Measurements from ENCODE around the gene B4GALNT2.
A peak's percentile ranks its signal among the peaks of the same experiment; 100 is the strongest.
"Not testable (repeated sequence)": the region's sequence is repeated elsewhere in the genome, so short reads cannot be mapped to it uniquely, and the experiment has no call there.

B4GALNT2 gene

GRCh38 chr17:49122566-49122965 is 10.0 kb upstream of the B4GALNT2 start:
- DNase-seq = no peak

GRCh38 chr17:49123061-49123460 is 9.5 kb upstream of the B4GALNT2 start:
- DNase-seq = no peak

- DNase-seq = no peak
Measured at GRCh38 chr17:49125449-49125848, 7.1 kb upstream of the B4GALNT2 start.

- not testable (repeated sequence) for DNase-seq
Measured at GRCh38 chr17:49126183-49126859, 6.2 kb upstream of the B4GALNT2 start.

GRCh38 chr17:49129359-49129950 is 3.1 kb upstream of the B4GALNT2 start:
- DNase-seq = not testable (repeated sequence)

GRCh38 chr17:49130891-49131290 is 1.7 kb upstream of the B4GALNT2 start:
- no peak for DNase-seq

GRCh38 chr17:49132317-49132698 is 261 bp upstream of the B4GALNT2 start:
- peak; percentile 46 for DNase-seq

- no peak for DNase-seq
Measured at GRCh38 chr17:49136335-49136734, 3.8 kb downstream of the B4GALNT2 start.

GRCh38 chr17:49145654-49146053 is 13.1 kb downstream of the B4GALNT2 start:
- DNase-seq = not testable (repeated sequence)

- DNase-seq = no peak
Measured at GRCh38 chr17:49146620-49147306, 14.2 kb downstream of the B4GALNT2 start.

- DNase-seq = no peak
Measured at GRCh38 chr17:49148171-49148570, 15.6 kb downstream of the B4GALNT2 start.

- DNase-seq = no peak
Measured at GRCh38 chr17:49151996-49152395, 19.4 kb downstream of the B4GALNT2 start.

GRCh38 chr17:49156256-49156655 is 23.7 kb downstream of the B4GALNT2 start:
- DNase-seq = no peak

GRCh38 chr17:49157784-49158183 is 25.2 kb downstream of the B4GALNT2 start:
- DNase-seq = no peak

- DNase-seq = no peak
Measured at GRCh38 chr17:49162866-49163265, 30.3 kb downstream of the B4GALNT2 start.

GRCh38 chr17:49165143-49165542 is 32.6 kb downstream of the B4GALNT2 start:
- DNase-seq = no peak

- no peak for DNase-seq
Measured at GRCh38 chr17:49168706-49169105, 36.1 kb downstream of the B4GALNT2 start.

GRCh38 chr17:49170216-49170615 is 37.6 kb downstream of the B4GALNT2 start:
- no peak for DNase-seq

GRCh38 chr17:49170711-49171110 is 38.1 kb downstream of the B4GALNT2 start:
- DNase-seq = not testable (repeated sequence)

GRCh38 chr17:49175978-49176377 is 43.4 kb downstream of the B4GALNT2 start:
- not testable (repeated sequence) for DNase-seq

- DNase-seq = peak; percentile 60
Measured at GRCh38 chr17:49180303-49180702, 47.7 kb downstream of the B4GALNT2 start.

- no peak for DNase-seq
Measured at GRCh38 chr17:49180998-49181635, 48.5 kb downstream of the B4GALNT2 start.

GRCh38 chr17:49183341-49183740 is 50.8 kb downstream of the B4GALNT2 start:
- DNase-seq = no peak

- no peak for DNase-seq
Measured at GRCh38 chr17:49183801-49184200, 51.2 kb downstream of the B4GALNT2 start.
